H9 (cell line): ENCODE results near the gene FBXL2. TPM values are rescaled to one million over a fixed set of nuclear protein-coding genes. Genes with fewer than 3 reads are reported as not detected.

Experiments
- DNase-seq: peaks from one replicate; pipeline ENCODE4 v3.0.0-alpha.2; 2017
- H2AFZ ChIP-seq: one replicate; pipeline ENCODE4 v1.6.1; 2013; ENCODE audit warnings: mild to moderate bottlenecking, low read length, control low read depth, moderate library complexity
- H2AK5ac ChIP-seq: 2 replicates; pipeline ENCODE4 v1.6.1; 2013; ENCODE audit warnings: low read length, control low read depth, mixed read lengths; ENCODE audit not compliant: insufficient read length
- H2BK120ac ChIP-seq: one replicate; pipeline ENCODE4 v1.6.1; 2013; ENCODE audit warnings: low read depth, mild to moderate bottlenecking, low read length, control low read depth, inconsistent platforms; ENCODE audit not compliant: poor library complexity, severe bottlenecking
- H2BK12ac ChIP-seq: 2 replicates; pipeline ENCODE4 v1.6.1; 2013; ENCODE audit warnings: low read length, control low read depth, mixed read lengths, low read depth; ENCODE audit not compliant: insufficient read length
- H2BK15ac ChIP-seq: 2 replicates; pipeline ENCODE4 v1.6.1; 2013; ENCODE audit warnings: low read depth, low read length, control low read depth
- H2BK20ac ChIP-seq: one replicate; pipeline ENCODE4 v1.6.1; 2013; ENCODE audit warnings: low read depth, mild to moderate bottlenecking, low read length, control low read depth, inconsistent platforms; ENCODE audit not compliant: poor library complexity, severe bottlenecking
- H2BK5ac ChIP-seq: 2 replicates; pipeline ENCODE4 v1.6.1; 2013; ENCODE audit warnings: low read length, control low read depth, mixed read lengths; ENCODE audit not compliant: insufficient read length
- H3K14ac ChIP-seq: 2 replicates; pipeline ENCODE4 v1.6.1; 2013; ENCODE audit warnings: low read length, control low read depth; ENCODE audit not compliant: insufficient read depth
- H3K18ac ChIP-seq: 2 replicates; pipeline ENCODE4 v1.6.1; 2013; ENCODE audit warnings: low read depth, mild to moderate bottlenecking, mixed read lengths, low read length, control low read depth; ENCODE audit not compliant: insufficient read length
- H3K23ac ChIP-seq: 2 replicates; pipeline ENCODE4 v1.6.1; 2013; ENCODE audit warnings: low read length, control low read depth, mixed read lengths, low read depth; ENCODE audit not compliant: insufficient read length
- H3K23me2 ChIP-seq: 2 replicates; pipeline ENCODE4 v1.6.1; 2013; ENCODE audit warnings: low read depth, mild to moderate bottlenecking, mixed read lengths, low read length, control low read depth; ENCODE audit not compliant: insufficient read length, poor library complexity, severe bottlenecking
- H3K27ac ChIP-seq: 2 replicates; pipeline ENCODE4 v1.5.1; 2013; ENCODE audit warnings: low read length, control low read depth, mixed read lengths, low read depth; ENCODE audit not compliant: insufficient read length
- H3K27me3 ChIP-seq: 2 replicates; pipeline ENCODE4 v1.6.1; 2013; ENCODE audit warnings: low read length, control low read depth, inconsistent platforms; ENCODE audit not compliant: insufficient read depth
- H3K4ac ChIP-seq: 2 replicates; pipeline ENCODE4 v1.6.1; 2013; ENCODE audit warnings: low read depth, mild to moderate bottlenecking, control low read depth, inconsistent platforms, low read length, moderate library complexity
- H3K4me1 ChIP-seq: 2 replicates; pipeline ENCODE4 v1.6.1; 2013; ENCODE audit warnings: low read length, control low read depth, inconsistent platforms; ENCODE audit not compliant: insufficient read depth
- H3K4me2 ChIP-seq: 2 replicates; pipeline ENCODE4 v1.6.1; 2013; ENCODE audit warnings: low read length, control low read depth, mixed read lengths; ENCODE audit not compliant: insufficient read length, insufficient read depth
- H3K56ac ChIP-seq: 2 replicates; pipeline ENCODE4 v1.6.1; 2013; ENCODE audit warnings: low read depth, mild to moderate bottlenecking, mixed read lengths, low read length, control low read depth; ENCODE audit not compliant: insufficient read length
- H3K79me1 ChIP-seq: 2 replicates; pipeline ENCODE4 v1.6.1; 2013; ENCODE audit warnings: low read depth, mild to moderate bottlenecking, moderate library complexity, low read length, control low read depth, inconsistent platforms; ENCODE audit not compliant: insufficient read depth, poor library complexity, severe bottlenecking
- H3K79me2 ChIP-seq: 2 replicates; pipeline ENCODE4 v1.6.1; 2013; ENCODE audit warnings: low read length, control low read depth, inconsistent platforms; ENCODE audit not compliant: insufficient read depth
- H3K9ac ChIP-seq: 2 replicates; pipeline ENCODE4 v1.6.1; 2013; ENCODE audit warnings: low read length, control low read depth, mixed read lengths; ENCODE audit not compliant: insufficient read length; ENCODE audit errors: extremely low read depth
- H3K9me3 ChIP-seq: one replicate; pipeline ENCODE4 v1.6.1; 2013; ENCODE audit warnings: low read depth, low read length, inconsistent platforms; ENCODE audit not compliant: control insufficient read depth
- H3T11ph ChIP-seq: one replicate; pipeline ENCODE4 v1.6.1; 2013; ENCODE audit warnings: mild to moderate bottlenecking, low read length, control low read depth, inconsistent platforms
- H4K20me1 ChIP-seq: one replicate; pipeline ENCODE4 v1.6.1; 2013; ENCODE audit not compliant: control insufficient read depth, insufficient read length, insufficient read depth
- H4K5ac ChIP-seq: 2 replicates; pipeline ENCODE4 v1.6.1; 2013; ENCODE audit warnings: low read depth, mild to moderate bottlenecking, mixed read lengths, low read length, control low read depth; ENCODE audit not compliant: insufficient read length
- H4K8ac ChIP-seq: replicated peaks from 2 replicates; pipeline ENCODE4 v1.6.1; 2013; ENCODE audit warnings: low read length, control low read depth, mixed read lengths, low read depth; ENCODE audit not compliant: insufficient read length
- H4K91ac ChIP-seq: 2 replicates; pipeline ENCODE4 v1.6.1; 2013; ENCODE audit warnings: low read depth, mild to moderate bottlenecking, moderate library complexity, mixed read lengths, low read length, control low read depth; ENCODE audit not compliant: insufficient read length
- H3K27ac Mint-ChIP-seq, 3 experiments: 2 replicates in 2 of 3; 3 replicates in 1 of 3; pipeline ENCODE4 v1.8.0; 2020 to 2021; ENCODE audit warnings: mixed read lengths in 3 of 3, mild to moderate bottlenecking in 1 of 3, moderate library complexity in 1 of 3
- H3K27me3 Mint-ChIP-seq: 2 replicates; pipeline ENCODE4 v1.8.0; 2021; ENCODE audit warnings: low read depth, mild to moderate bottlenecking, moderate library complexity, mixed read lengths
- H3K36me3 Mint-ChIP-seq, 3 experiments: 2 replicates in 2 of 3; 3 replicates in 1 of 3; pipeline ENCODE4 v1.8.0; 2020 to 2021; ENCODE audit warnings: low read depth in 3 of 3, mixed read lengths in 3 of 3; ENCODE audit not compliant: insufficient read depth in 1 of 3
- H3K4me1 Mint-ChIP-seq, 2 experiments: 2 replicates each; pipeline ENCODE4 v1.8.0; 2020; ENCODE audit warnings: mixed read lengths in 2 of 2
- H3K4me3 Mint-ChIP-seq, 2 experiments: 2 replicates in 1 of 2; 3 replicates in 1 of 2; pipeline ENCODE4 v1.8.0; 2020 to 2021; ENCODE audit warnings: mild to moderate bottlenecking in 2 of 2, mixed read lengths in 2 of 2, moderate library complexity in 1 of 2
- H3K9me3 Mint-ChIP-seq, 2 experiments: 2 replicates in 1 of 2; 3 replicates in 1 of 2; pipeline ENCODE4 v1.8.0; 2020; ENCODE audit warnings: mild to moderate bottlenecking in 2 of 2, mixed read lengths in 2 of 2, moderate library complexity in 1 of 2
- CTCF ChIP-seq: fragments of 200-600 bp; sonication (generic); conservative IDR thresholded peaks from 3 replicates; pipeline ENCODE4 v1.8.0; 2021; ENCODE audit warnings: antibody characterized with exemption, mild to moderate bottlenecking
- WGBS: extraction: QIAGEN DNeasy Blood & Tissue Kit; methylation state at CpG from one replicate; pipeline ENCODE4 v1.1.7; 2013; ENCODE audit warnings: missing lambda C conversion rate, low lambda C conversion rate, mixed read lengths; ENCODE audit not compliant: insufficient read length; ENCODE audit errors: extremely low coverage; 5-methylcytosine and 5-hydroxymethylcytosine counted together
- total RNA-seq: library from RNA; stranded (reverse); gene quantifications from 2 replicates; pipeline ENCODE4 v1.2.1, GENCODE V29; 2021

FBXL2 gene
- total RNA-seq, 1 experiment from 2014 or later, result 2.7 TPM

DNA sequence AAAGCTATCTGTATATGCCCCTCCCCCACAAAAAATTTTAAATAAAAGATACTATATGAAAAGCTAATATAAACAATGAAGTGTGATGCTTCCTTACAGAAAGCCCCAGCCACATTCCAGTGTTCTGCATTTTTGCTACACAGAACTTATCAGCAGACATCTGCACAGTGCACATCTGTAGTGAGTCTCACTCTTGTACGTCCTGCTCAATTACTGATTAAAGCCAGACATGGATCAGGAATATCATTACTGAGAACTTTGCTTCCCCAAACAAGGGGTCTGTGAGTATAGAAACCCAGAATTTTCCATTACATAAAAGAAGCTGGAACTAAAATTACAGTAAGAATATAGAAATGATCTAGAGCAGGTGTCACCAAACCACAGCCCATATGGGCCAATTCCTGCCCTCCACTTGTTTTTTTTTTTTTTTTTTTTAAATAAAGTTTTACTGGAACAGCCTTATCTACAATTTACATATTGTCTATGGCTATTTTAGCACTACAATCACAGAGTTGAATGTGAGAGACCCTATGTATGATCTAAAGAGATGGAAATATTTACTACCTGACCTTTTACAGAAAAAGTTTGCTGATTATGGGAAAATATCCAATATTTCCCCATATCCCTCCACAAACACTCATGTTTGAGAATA, 117.3 kb downstream of the FBXL2 start:
- Histone ChIP-seq H4K20me1 (no peaks in the 10 kb centered on the region), H2BK20ac (no peak overlapping the region), H2BK5ac (no peak overlapping the region), H4K5ac (no peak overlapping the region), H2AFZ (no peak overlapping the region), H3K23me2 (no peaks in the 10 kb centered on the region), H3K27ac (no peak overlapping the region), H3K79me1 (no peaks in the 10 kb centered on the region), H2AK5ac (no peak overlapping the region), H3T11ph (no peak overlapping the region), H3K14ac (no peak overlapping the region), H2BK120ac (no peak overlapping the region), H3K79me2 (no peaks in the 10 kb centered on the region), H4K8ac (no peak overlapping the region), H4K91ac (no peak overlapping the region), H3K27me3 (no peaks in the 10 kb centered on the region), H3K9me3 (no peaks in the 10 kb centered on the region), H3K4me1 (peaks cover 2% of the 10 kb centered on the region; the same call in 1 of the 2 replicates), H3K18ac (no peak overlapping the region), H3K4ac (no peak overlapping the region), H3K23ac (no peak overlapping the region), H3K56ac (no peak overlapping the region), H2BK15ac (no peak overlapping the region), H3K4me2 (no peak overlapping the region), H2BK12ac (no peak overlapping the region), H3K9ac (no peak overlapping the region)
- no peak for DNase-seq
- H3K27ac Mint-ChIP-seq, result no peak overlapping the region
- no CpG with 5 or more reads among the region's 1 CpG for WGBS
- H3K4me3 Mint-ChIP-seq, result no peak overlapping the region
- H3K27me3 Mint-ChIP-seq, result no peaks in the 10 kb centered on the region
- no peaks in the 10 kb centered on the region for H3K9me3 Mint-ChIP-seq
- no peak for TF ChIP-seq CTCF
- peaks cover 41 to 94% (median 91%) of the 10 kb centered on the region in 3 experiments; a peak in 6 of 7 replicates for H3K36me3 Mint-ChIP-seq
- peaks cover 10 to 11% of the 10 kb centered on the region in 2 experiments for H3K4me1 Mint-ChIP-seq
